ENCODE measurements around the gene TNFRSF8.

TNFRSF8 gene

GRCh38 chr1:12124693-12125421, 61.8 kb downstream of the TNFRSF8 start:
- DNase-seq: no peak

GRCh38 chr1:12125422-12126355, 62.6 kb downstream of the TNFRSF8 start:
- DNase-seq: no peak

GRCh38 chr1:12126781-12127180, 63.7 kb downstream of the TNFRSF8 start:
- DNase-seq: no peak

- DNase-seq: no peak
Observed at GRCh38 chr1:12127206-12127810, 64.2 kb downstream of the TNFRSF8 start.

GRCh38 chr1:12128120-12128519, 65.0 kb downstream of the TNFRSF8 start:
- no peak for DNase-seq

- DNase-seq: no peak
Observed at GRCh38 chr1:12129624-12130023, 66.5 kb downstream of the TNFRSF8 start.

GRCh38 chr1:12130466-12131130, 67.5 kb downstream of the TNFRSF8 start:
- no peak for DNase-seq

GRCh38 chr1:12132078-12132477, 69.0 kb downstream of the TNFRSF8 start:
- no peak for DNase-seq

- no peak for DNase-seq
Observed at GRCh38 chr1:12134716-12135115, 71.6 kb downstream of the TNFRSF8 start.

- no peak for DNase-seq
Observed at GRCh38 chr1:12135612-12136011, 72.5 kb downstream of the TNFRSF8 start.

GRCh38 chr1:12136916-12137610, 74.0 kb downstream of the TNFRSF8 start:
- no peak for DNase-seq

- no peak for DNase-seq
Observed at GRCh38 chr1:12138196-12139168, 75.4 kb downstream of the TNFRSF8 start.

- no peak for DNase-seq
Observed at GRCh38 chr1:12140016-12140415, 76.9 kb downstream of the TNFRSF8 start.

- no peak for DNase-seq
Observed at GRCh38 chr1:12140515-12141162, 77.5 kb downstream of the TNFRSF8 start.

GRCh38 chr1:12141163-12141850, 78.2 kb downstream of the TNFRSF8 start:
- no peak for DNase-seq

GRCh38 chr1:12142141-12142823, 79.2 kb downstream of the TNFRSF8 start:
- DNase-seq: no peak

- no peak for DNase-seq
Observed at GRCh38 chr1:12142891-12143630, 80.0 kb downstream of the TNFRSF8 start.

GRCh38 chr1:12143631-12144155, 80.6 kb downstream of the TNFRSF8 start:
- no peak for DNase-seq

Measured in NCI-H2171 (cell line).